HG03457 (cell line): ENCODE measurements around the gene BCL2.

ENCODE experiments used
- ATAC-seq: cut with Tn5 transposase; IDR thresholded peaks from one replicate; pipeline ENCODE4 v1.9.1; 2021; ENCODE audit warnings: moderate number of reproducible peaks; ENCODE audit not compliant: unreplicated experiment

The BCL2 gene

DNA sequence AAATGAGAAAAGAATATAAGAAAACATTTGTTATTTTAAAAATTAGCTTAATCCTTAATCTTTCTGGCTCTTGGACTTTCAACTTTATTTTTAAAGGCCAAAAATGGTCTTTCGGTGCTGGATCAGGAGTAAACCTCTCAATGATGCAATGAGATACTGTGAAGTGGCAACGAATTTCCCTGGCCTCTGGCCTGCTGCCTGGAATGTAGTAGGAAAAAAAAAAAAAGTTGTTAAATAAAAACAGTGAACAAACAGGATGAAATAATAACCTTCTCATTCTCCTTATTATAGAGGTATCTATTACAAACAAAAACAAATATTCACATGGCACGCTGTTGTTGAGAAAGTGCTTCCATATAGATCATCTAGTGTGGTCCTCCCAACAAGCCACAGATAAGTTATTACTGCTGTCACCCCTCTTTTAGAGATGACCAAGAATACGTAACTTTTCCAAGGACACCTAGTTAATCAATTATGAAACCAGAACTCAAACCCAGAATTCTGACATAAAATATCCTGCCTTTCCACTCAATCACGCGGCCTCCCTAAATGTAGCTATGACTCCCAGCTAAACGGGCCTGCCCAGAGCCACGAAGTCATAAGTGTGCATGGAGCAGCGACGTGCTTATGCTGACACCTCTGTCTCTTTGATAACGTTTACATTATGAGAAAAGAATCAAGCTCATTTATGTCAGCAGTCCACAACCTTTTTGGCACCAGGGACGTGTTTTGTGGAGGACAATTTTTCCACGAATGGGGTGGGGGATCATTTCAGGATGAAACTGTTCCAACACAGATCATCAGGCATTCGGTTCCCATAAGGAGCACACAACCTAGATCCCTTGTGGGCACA, 170.9 kb downstream of the BCL2 start:
- no peak for ATAC-seq

DNA sequence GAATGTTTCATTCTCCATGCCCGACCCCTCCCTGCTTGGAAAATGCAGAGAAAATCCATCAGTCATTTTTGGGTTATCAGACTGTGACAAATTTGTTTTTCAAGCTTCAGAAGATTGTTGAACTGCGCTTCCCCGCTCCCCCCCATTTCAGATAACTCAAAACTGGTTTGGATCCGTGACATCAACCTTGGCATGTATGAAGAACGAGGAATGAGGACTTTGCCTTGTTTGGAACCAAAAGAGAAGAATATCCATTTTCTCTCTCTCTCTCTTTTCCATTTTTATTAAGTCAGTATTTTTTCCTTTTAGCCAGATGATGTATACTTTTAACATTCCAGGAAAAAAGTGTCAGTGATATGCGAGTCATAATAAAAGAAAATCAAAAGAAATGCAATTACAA, 171.6 kb downstream of the BCL2 start:
- no peak for ATAC-seq

DNA sequence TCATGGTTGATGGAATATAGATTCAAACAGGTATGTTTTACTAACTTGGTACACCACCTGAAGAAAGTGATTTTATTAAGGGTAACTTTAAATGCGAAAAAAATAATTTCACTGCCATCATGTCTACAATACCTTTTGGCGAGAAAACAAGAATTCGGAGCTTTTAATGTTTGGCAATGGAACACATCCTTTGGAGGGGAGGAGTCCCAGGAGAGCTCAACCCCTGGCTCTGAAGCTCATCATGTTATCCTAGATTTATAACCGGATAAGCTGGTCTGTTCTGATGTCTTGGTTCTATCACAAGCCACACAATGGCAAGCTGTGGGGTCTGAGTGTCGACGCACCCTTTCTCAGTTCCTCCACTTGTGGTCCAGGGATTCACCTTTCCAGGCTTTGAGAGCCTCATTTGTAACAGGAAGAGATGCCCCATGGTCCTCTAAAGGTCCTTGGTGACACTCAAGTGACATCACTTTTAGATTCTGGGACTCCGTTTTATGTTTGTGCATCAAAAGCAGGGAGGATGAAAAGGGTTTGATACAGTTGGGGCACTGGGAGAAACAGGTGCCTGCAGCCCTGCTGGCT, 172.7 kb downstream of the BCL2 start:
- no peak for ATAC-seq

DNA sequence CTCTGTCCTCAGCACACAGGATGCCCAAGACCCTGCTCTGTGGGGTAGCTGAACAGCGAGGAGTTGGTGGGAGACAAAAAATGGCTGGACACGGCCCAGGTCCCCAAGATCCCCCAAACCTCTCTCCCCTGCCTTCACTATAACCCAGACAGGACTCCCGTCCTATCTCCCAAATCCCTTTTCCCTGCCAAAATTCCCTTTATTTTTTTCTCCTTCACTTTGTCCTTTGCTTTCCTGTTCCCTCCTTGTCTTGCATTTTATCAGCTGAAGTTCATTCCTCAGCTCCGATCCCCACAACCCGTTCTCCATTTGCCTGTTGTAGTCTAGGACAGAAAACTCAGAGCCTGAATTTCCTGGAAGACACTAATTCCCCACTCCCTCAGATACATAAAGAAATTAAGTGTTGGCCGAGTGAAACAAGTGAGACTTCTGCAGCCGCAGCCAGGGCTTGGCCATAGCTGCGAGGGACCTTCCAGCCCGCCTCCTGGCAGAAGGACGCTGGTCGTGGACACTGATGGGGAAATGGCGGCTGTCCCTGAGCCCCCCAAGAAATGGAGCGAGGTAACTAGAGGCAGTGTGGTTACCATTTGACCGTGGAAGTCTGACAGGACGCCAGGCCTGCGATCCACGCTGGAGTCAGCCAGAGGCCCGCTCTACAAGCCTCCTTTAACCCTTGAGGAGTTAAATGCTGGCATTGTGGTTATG, 173.6 kb downstream of the BCL2 start:
- no peak for ATAC-seq

DNA sequence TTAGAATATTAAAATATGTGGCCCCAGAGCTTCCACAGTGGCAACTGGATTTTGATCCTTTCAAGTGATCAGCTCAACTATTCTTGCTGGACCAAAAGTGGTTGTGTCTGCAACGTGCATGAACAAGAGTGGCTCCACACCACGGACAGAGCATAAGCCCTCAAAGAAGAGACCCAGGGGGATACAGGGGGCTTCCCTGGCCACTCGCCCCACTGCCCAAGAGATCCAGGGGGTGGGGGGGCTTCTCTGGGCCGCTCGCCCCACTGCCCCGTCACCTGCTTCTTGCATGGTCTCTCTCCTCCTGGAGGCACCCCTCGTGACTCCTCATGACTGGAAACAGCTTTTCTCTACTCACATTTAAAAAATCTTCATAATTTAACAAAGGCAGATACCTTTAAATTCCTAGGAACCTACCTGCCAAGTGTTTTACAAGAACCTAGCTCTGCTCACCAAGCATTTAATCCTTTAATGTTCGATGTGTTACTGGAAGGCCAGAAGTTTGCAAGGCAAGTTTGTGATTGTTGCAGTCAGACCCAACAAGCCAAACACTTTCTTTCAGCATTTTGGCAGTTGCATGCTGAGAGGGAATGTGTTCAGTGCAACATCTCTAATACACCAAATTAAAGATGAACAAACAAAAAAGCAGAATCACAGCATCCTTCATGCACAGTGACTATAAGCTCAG, 174.3 kb downstream of the BCL2 start:
- ATAC-seq, result no peak

DNA sequence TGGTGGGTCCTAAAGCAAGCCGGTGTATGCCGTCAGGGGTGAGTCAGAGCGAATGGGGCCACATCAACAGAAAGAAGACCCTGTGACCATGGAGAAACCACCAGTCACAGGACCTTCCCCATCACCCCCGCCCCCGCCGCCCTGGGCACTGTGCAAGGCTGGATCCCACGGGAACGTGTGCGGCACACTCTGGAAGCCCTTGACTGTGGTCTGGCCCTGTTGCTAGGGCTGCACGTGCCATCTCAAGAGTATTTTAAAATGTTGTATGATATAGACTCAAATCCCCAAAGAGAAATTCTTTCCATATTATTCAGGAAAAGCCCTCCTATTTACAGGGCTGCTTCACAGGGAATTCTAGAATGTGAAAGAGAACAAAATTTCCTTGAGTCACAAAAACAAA, 174.8 kb downstream of the BCL2 start:
- ATAC-seq, result no peak

DNA sequence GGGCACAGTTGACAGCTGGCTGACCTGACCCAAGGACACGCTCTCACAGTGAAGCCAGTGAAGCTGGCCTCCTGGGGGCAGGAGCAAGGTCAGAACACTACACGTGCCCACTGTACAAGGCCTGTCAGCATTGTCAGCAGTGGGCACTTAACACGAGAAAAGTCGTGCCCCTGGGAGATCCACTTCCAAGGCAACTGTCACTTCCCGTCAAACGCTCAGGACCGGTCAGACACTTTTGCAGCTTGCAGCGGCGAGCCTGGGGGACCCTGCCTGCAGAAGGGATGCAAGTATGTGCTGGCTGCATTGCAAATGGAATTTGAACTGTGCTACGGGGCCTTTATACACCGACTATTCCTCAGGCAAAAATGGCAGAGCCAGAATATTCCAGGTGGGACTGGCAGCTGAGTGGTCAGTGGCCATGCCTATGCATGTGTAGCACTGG, 176.2 kb downstream of the BCL2 start:
- ATAC-seq, result no peak

DNA sequence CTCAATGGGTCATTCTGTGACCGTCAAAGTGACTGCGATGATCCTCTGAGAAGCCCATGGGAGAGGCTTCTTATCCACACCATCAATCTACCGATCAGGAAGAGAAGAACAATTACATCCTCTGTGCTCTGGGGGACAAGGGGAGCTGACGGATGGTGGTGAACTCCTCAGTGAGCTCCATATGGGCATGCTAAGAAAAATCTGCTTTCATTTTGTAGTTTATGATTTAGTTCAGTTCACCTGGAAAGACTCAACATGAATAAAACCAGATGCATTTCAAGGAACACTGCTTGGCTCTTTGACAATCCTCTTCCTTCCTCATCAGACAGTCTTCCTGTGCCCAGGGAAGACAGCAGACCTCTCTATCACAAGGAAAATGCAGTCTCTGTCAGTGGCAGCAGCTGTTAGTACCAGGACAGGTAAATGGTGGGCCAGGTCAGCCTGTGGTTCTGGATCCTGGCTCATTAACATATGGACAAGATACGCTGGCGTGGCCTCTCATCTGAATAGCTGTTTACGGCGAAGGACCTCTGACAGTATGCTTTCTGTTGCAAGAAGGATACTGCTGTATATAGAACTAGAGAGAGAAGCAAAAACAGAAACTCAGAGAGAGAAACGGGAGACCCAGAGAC, 176.9 kb downstream of the BCL2 start:
- ATAC-seq, result no peak

DNA sequence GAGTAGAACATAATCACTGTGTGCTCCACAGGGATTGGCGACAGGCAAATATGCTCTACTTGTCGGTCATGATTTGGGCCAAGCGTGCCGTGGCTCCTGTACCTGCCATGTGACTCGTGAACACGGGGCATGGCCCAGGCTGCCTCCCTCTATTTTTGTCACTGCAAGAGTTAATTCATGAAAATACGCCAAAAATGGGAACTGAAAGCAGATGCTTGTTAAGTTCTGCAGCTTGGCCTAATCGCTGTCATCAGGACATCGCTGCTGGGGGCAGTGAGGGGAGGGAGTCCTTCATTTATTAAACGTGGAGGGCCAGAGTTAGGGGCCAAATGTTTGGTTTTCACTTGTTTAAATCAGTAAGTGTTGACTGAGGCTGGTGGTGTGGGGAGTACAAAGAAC, 177.8 kb downstream of the BCL2 start:
- ATAC-seq, result peak; percentile 34

DNA sequence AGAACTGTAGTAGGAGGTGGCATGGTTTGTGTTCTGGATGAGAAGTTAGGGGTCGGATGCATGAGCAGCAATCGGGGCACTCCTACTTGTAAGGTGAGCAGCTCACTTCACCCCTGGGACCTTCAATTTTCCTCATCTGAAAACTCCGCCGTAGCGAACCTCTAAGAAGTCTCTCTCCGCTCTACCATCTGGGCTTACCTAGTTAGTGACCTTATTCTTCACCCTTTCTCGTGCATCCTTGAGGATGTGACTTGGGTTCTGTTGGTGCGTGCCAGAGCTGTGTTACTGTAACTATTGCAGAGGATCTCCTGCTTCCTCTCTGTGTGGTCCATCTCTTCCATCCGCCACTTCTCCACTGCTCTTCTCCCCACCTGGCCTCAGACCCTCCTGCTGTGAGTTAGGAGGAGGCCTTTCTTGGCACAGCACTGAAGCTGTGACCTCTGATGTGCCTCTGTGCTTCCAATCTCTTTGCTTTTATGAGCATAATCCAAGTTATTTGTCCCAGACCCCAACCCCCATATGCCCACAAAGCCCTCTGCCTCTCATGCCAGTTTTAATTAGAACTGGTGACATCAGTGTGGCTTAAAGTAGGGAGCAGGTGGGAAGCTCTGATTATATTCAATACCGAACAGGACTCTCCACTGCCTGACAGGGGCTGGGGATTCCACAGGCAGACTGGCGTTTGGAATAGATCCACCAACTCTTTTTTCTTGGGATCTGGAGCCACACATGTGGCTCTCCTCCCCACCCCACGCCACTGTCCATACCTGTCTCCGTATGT, 178.4 kb downstream of the BCL2 start:
- no peak for ATAC-seq

DNA sequence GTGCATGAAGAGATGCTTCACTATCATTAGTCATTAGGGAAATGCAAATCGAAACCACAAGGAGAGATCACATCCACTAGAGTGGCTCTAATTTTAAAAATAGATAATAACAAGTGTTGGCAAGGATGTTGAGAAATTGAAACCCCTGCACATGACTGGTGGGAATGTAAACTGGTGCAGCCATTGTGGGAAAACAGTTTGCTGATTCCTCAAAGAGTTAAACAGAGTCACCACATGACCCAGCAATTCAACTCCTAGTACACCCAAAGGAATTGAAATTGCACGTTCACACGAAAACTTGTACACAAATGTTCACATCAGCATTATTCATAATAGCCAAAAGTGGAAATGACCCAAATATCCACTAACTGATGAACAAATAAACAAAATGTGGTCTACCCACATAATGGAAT, 179.5 kb downstream of the BCL2 start:
- no peak for ATAC-seq

DNA sequence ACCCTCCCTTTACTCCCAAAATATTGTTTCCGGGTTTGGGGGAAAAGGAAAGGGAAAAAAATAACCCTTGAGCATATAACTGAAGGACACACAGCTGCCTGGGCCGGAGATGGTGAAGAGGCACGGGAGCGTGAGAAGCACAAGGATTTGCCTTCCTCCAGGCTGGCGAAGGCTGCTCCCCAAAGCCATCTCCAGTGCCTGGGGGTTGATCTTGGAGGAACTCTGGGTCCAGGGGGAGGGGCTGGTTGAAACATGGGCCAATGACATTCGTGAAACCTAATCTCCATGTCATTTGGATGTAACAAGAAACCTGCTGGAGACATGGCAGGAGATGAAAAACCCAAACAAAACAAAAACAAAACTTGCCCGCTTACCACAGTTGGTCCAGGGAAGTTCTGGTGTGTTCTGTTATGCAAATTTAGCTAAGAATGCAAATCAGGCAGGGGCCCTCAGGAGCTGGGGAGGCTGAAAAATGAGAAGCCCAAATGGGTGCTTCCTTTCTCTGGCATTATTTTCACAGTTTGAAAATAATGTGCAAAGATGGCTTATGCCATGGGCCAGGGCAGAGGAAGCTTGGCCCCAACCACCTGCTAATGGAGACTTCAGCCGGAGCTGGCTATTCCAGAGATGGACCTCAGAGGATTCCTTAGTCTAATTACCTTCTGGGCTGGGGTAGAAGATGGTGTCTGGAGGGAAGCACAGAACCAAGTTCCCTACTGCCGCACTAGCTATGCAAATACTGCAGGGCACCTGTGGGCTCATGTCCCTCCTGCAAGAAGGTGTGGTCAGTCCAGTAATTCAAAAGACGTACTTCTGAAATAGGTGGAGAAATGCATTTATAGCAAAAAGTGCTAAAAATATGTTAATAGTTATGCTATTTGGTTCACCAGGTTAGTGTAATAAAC, 180.9 kb downstream of the BCL2 start:
- peak; percentile 37 for ATAC-seq

DNA sequence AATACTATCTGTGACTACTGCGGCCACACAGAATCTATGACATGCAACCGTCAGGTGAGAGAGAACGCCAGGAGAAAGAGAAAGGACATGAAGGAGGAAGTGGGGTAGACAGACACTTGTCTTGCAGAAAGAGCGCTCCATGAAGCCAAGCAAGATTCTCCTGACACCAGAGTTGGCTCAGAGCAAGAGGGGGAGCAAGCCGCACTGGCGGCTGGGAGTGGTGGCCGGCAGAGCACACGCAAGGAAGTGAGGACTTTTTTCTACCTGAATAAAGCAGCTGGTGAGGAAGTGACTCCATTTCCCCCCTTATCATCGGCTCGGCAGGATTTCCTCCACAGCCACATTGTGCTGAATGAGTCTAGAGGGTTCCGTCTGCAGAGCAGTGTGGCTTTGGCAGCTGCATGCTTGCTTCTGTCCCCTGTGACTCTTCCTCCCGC, 181.6 kb downstream of the BCL2 start:
- ATAC-seq, result no peak

DNA sequence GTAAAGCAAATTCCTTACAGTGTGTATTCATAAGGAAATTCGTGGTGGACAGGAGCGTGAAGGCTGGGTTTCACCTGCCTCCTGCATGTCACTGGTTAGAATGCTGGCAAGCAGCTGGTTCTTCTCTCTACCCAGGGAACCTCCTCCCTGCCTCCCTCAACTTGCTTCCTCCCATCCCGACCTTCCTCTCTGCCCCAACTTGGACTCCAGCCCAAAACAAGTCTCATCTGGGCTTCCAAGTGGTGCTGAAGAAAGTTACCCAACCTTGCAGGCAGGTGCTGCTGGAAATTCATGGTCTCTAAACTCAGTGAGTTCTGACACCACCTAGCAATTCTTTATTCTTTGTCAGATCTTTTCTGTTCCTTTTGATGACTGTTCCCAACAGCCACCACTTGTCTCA, 184.5 kb downstream of the BCL2 start:
- ATAC-seq, result no peak

DNA sequence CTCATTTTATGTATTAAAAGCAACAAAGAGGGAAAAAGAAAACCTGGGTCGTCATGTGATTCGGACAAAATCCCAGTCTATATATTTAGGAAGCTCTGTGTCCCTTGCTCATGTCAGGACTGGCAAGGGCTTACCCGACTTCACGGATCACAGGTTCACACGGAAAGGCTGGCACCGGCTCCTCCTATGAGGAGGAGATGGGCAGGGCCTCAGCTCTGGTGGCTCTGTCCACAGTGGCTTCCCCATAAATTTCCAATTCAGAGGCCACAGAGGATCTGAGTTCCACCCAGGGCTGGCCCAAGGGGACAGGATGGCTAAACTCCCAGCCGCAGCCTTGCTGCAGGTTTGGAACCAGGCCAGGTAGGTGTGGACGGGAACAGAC, 186.8 kb downstream of the BCL2 start:
- no peak for ATAC-seq

DNA sequence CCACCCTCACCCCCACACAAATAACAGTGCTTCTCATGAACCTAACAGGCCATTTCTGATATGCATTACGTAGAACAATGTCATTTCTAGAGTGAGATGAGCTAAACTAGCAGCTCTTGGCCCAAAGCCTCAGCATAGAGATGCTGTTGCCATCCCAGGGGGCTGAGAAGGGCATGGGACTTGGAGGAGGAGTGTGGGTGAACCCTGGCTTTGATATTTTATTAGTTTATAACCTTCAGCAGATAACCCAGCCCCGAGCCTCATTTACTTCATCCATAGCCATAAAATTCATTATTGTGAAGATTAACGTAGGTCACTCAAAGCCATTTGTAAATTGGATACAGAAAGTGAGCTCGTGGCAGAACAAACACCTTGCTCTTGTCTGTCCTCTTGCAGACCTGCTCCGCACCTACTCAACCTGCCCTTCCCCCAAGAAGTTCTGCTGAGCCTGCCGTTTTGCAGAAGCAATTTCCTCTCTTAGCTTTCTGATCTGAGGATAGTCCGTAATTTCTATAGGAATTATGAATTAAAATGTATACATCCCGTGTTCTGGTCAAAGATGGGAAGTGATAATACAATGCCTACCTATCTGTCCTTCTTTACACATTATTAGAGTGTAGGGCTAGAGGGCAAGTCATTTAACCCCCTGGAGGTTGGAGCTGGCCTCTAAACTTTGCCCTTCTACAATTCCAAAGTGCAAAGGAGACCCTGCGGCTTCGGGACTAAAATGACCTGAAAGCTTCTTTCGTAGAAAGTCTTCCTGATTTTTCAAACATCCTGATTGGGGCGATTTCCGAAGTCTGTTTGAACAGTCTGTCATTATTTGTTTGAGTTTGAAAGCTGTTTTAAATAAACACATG, 187.4 kb downstream of the BCL2 start:
- ATAC-seq, result no peak

DNA sequence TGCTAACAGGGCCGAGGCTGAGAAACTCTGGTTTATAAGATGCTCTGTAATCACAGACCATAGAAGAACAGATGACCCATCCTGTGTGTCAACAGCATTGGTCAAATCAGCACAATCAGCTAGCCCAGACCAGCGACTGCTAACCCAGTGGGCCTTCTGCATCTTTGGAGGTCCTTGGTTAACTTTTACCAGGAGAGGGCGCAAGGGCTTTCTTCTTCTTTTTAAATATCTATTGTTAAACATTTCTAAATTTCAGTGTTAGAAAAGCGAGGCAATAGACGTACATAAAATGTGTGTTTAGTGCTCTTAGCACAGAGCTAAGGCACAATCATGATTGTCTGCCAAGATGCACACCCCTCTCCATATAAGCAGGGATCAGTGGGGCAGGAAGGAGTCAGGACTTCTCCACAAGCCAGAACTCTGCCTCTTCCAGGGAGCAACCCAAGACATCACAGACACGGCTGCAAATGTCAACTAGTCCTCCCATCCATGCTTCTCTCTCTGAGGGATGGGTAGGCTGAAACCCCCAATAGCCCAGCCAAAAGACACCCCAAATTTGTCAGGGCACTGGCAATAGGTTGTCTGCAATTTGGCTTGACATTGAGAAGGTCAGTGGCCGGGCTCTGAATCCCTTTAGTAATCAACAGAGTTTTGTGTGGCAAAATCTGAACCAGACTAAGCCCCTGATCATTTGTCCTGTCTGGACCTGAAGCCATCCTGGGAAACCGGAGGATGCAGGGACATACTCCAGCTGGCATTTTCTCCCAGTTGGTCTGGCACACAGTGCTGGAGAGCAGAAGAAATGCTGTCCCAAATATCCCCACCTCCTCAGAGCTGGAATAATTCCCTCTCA, 188.2 kb downstream of the BCL2 start:
- no peak for ATAC-seq
